Measurements from ENCODE around the gene IDH1.
"Not testable (repeated sequence)": the region's sequence is repeated elsewhere in the genome, so short reads cannot be mapped to it uniquely, and the experiment has no call there.

The IDH1 gene

GRCh38 chr2:208254871-208255556 is at the start of gene IDH1:
IDH1 (minus strand) TSS chr2:208255071; CDS start chr2:208251551, 3,520 bp downstream.
- DNase-seq (ENCODE audit: low read depth in 2 of 2): peak; percentile 81 to 82

- no peak for DNase-seq (ENCODE audit: low read depth in 2 of 2)
Observed at GRCh38 chr2:208304157-208304556, 49.3 kb upstream of the IDH1 start.

GRCh38 chr2:208300847-208301618 is 46.2 kb upstream of the IDH1 start:
- DNase-seq (ENCODE audit: low read depth in 2 of 2): no peak

- DNase-seq (ENCODE audit: low read depth in 2 of 2): no peak
Observed at GRCh38 chr2:208297961-208298360, 43.1 kb upstream of the IDH1 start.

GRCh38 chr2:208296610-208297009 is 41.7 kb upstream of the IDH1 start:
- no peak for DNase-seq (ENCODE audit: low read depth in 2 of 2)

GRCh38 chr2:208295834-208296233 is 41.0 kb upstream of the IDH1 start:
- DNase-seq (ENCODE audit: low read depth in 2 of 2): no peak

- no peak for DNase-seq (ENCODE audit: low read depth in 2 of 2)
Observed at GRCh38 chr2:208294482-208295024, 39.7 kb upstream of the IDH1 start.

GRCh38 chr2:208285853-208286252 is 31.0 kb upstream of the IDH1 start:
- DNase-seq (ENCODE audit: low read depth in 2 of 2): no peak

GRCh38 chr2:208280933-208281332 is 26.1 kb upstream of the IDH1 start:
- no peak for DNase-seq (ENCODE audit: low read depth in 2 of 2)

GRCh38 chr2:208280234-208280633 is 25.4 kb upstream of the IDH1 start:
- DNase-seq (ENCODE audit: low read depth in 2 of 2): no peak

GRCh38 chr2:208279236-208279635 is 24.4 kb upstream of the IDH1 start:
- no peak for DNase-seq (ENCODE audit: low read depth in 2 of 2)

- DNase-seq (ENCODE audit: low read depth in 2 of 2): no peak
Observed at GRCh38 chr2:208278549-208278948, 23.7 kb upstream of the IDH1 start.

- DNase-seq (ENCODE audit: low read depth in 2 of 2): no peak
Observed at GRCh38 chr2:208274748-208275147, 19.9 kb upstream of the IDH1 start.

GRCh38 chr2:208269091-208269490 is 14.2 kb upstream of the IDH1 start:
- DNase-seq (ENCODE audit: low read depth in 2 of 2): no peak

GRCh38 chr2:208268156-208268952 is 13.5 kb upstream of the IDH1 start:
- DNase-seq (ENCODE audit: low read depth in 2 of 2): no peak

- DNase-seq (ENCODE audit: low read depth in 2 of 2): not testable (repeated sequence)
Observed at GRCh38 chr2:208267526-208267925, 12.7 kb upstream of the IDH1 start.

GRCh38 chr2:208266936-208267335 is 12.1 kb upstream of the IDH1 start:
- no peak for DNase-seq (ENCODE audit: low read depth in 2 of 2)

- DNase-seq (ENCODE audit: low read depth in 2 of 2): no peak
Observed at GRCh38 chr2:208266553-208266893, 11.7 kb upstream of the IDH1 start.

- DNase-seq (ENCODE audit: low read depth in 2 of 2): peak; percentile 71 to 72
Observed at GRCh38 chr2:208265801-208266552, 11.1 kb upstream of the IDH1 start, which contains the start of gene PIKFYVE. PIKFYVE (plus strand) TSS chr2:208266255; CDS start chr2:208271520, 5,265 bp downstream.

GRCh38 chr2:208265371-208265800 is 10.5 kb upstream of the IDH1 start:
- DNase-seq (ENCODE audit: low read depth in 2 of 2): no peak

Measured in stimulated activated CD8-positive, alpha-beta memory T cell treated with anti-CD3 and anti-CD28 coated beads, Interleukin-15, amount 100 ng/mL, for 4 hours (primary cell).